GM15510 (cell line): ENCODE data around the gene CFAP74.

Source experiments
- POLR2A ChIP-seq: IDR thresholded peaks from 3 replicates; pipeline ENCODE4 v1.6.1; 2011; ENCODE audit warnings: borderline replicate concordance; ENCODE audit not compliant: insufficient read length; ENCODE audit errors: extremely low read depth

CFAP74 gene

DNA sequence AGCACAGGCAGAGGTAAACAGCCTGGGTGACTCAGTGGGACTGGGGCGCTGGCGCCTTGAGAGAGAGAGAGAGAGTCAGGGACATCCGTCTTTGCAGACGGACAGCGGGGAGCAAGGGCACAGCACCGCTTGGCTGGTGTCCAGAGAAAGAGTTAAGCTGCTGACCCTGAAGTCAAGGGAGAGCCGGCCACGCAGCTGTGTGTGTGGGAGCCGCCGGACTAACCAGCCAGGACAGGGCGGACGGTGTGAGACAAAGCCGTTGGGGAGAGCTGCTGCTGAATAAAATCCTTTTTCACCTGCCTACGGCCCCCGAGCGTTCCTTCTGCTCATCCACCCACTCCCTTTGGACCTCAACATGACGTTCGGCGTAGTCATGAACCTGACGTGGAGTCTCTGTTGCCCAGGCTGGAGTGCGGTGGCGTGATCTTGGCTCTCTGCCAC is 14.5 kb downstream of the CFAP74 start:
- TF ChIP-seq POLR2A: no peak

DNA sequence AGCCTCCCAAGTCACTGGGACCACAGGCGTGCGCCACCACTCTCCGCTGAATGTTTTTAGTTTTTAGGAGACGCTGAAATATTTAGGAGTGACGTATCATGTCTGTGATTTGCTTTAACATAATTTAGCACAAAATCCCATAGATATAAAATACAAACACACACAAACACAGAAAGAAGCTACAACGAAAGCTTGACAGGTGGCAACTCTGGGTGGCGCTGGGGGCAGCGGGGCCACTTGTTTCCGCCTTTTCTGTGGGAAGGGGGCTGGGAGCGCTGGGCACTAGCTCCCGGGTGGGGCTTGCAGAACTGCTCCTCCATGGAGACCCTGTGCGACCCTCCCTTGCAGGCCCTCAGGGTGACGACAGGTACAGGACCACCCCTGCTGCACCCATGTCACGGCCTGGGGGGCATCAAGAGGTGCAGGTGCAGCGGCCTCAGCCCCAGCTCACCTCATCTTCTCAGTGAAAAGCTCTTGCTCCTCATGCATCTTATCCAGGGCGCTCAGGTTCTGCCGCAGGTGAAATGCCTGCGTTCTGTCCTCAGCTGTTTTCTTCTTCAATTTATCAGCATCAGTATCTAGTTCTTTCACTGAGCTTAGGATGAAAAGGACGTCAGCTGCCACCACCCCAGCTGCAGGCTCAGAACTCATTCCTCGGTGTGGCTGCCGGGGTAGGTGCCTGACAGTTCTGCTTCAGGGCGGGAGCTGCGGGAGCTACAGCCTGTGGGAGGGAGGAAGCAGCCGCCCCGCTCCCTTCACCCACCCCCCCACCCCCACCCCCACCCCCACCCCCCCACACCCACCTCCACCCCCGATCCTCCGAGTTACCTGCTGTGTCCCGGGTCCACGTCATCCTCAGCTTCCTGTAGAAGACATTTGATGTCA is 15.3 kb downstream of the CFAP74 start:
- no peak for TF ChIP-seq POLR2A

DNA sequence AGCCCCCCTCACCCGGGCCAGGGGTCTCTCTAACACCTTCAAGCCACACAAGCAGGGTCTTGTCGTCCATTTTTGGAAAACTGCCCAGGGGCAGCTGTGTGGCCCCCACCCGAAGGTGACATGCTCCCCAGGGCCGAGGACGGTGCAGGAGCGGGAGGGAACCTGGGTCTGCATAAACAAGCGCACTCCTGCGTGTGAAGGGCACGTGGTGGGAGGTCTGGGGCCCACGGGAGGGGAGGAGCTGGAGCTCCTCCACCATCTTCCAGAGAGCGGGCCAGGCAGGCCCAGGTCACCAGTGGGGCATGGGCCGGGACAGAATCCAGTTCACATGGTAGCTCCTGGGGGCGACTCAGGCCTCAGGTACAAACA is 16.5 kb downstream of the CFAP74 start:
- TF ChIP-seq POLR2A: no peak

DNA sequence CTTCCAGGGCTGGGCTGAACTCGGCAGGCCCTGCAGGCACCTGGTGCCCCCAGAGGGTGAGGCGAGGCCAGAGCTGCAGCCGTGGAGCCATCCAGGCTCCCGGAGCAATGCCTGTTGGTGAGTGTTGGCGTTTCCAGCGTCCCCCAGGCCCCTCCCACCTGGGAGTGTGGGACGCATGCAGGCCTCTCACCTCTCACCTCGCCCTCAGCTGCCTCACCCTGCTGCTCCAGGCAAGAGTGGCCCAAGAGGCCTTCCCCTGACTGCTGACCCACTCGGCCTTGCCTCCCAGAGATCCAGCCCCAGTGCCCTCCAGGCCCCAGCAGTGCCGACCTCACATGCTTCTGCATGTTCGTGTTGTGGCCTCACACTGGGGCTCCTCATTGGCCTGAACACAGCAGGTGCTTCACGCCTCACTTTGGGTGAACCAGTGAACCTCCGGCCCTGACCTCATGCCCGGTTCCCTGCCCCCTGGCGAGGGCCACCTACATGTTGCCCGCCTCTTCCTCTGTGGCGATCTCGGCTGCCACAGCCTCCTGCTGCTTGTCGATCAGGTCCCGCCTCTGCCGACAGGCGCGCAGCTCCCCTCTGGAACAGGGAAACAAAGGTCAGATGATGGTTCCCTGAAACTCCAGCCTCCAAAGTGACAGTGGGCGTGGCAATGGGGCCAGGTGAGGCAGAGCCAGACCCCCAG is 17.0 kb downstream of the CFAP74 start:
- TF ChIP-seq POLR2A: no peak

DNA sequence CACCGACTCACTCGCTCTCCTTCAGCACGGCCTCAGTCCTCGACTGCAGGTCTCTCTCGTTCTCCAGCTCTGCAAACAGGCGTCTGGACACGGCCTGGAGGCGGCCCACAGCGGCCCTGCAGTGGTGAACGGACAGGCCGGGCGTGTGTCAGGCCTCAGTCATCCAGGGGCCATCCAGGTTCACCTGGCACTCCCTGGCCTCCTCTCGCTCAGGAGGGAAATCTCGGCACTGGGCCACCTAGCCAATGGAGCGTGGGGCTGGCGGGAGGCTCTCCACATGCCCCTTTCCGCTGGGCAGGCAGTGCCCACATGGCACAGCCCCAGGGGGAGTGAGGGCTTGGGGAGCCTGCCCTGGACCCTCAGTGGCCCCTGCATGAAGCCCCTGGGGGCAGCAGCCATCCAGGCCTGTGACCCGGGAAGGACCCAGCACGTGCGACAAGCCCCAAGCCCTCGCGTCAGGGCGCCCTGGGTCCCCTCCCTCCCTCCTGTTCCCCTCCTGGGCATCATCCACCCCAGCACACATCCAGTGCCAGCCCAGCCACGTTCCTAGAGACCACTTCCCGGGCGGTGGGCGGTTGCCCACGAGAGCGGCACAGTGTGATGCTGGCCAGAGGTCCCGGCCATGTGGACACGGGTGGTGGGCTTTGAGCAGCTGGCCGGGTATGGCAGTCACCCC is 18.1 kb downstream of the CFAP74 start:
- no peak for TF ChIP-seq POLR2A

DNA sequence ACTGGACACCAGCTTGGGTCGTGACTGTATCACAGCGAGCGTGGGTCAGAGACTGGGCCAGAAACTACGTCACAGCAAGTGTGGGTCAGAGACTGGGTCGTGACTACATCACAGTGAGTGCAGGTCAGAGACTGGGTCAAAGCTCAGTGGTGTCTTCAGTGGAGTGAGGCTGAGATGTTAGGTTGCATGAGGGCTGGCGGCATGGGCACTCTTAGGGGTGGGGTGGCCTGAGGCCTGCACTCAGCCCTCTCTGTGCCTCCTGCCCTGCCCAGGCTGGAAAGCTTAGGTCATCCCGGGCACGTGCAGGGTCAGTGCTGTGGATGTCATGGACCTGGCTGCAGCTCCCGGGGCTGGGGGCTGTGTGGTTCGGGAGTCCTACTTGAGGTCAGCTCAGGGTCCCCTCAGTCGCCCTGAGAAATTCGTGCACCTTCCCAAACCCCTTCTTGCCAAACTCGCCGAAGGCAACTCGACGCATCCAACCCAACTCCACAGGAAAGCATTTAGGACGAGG is 19.0 kb downstream of the CFAP74 start:
- no peak for TF ChIP-seq POLR2A

DNA sequence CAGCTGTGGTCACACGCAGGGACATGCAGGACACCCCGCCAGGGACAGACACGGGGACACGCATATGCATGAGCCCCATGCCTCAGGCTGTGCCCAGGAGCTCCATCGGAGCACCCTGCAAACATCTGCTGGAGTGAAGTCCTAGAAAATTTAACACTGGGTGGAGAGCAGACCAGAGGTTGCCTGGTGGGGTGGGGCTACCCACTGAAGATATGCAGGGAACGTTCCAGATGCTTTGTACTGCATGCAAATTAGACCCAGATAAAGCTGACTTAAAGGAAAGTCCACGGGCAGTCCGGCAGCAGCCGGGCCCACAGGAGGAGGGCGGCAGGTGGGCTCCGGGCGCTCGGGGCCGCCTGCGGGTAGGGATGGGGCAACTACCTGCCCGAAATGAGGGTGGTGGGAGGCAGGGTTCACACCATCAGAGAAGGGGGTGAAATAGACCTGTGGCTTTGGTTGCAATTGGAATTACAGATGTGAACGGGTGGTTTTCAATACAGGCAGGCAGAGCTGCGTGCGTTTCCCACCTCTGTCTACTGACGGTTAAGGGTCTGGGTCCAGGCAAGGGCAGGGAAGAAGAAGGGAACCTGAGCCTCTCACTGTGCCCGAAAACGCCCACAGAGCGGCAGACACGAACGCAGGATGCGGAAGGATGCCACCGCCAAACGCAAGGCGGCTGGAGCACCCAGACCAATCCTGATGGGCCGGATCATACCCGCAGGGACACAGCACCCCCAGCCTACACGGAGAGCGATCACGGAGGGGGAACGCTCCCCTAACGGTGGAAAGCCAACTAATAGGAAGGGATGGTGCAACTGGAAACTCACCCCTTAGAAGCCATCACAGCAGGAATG is 21.0 kb downstream of the CFAP74 start:
- TF ChIP-seq POLR2A: no peak

DNA sequence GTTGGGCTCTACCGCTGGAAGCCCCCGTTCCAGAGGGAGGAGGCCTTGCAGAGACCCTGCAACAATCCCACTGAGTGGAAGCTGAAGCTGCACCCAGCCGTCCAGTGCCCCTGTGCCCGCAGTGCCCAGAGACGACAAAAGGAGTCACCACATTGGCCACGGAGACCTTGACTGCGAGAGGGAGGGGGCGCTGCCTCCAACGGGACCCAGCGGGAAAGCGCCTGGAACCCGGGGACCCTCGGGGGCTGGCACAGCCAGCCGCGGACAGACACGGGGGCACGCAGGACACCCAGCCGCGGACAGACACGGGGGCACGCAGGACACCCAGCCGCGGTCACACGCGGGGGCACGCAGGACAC is 22.5 kb downstream of the CFAP74 start:
- no peak for TF ChIP-seq POLR2A

DNA sequence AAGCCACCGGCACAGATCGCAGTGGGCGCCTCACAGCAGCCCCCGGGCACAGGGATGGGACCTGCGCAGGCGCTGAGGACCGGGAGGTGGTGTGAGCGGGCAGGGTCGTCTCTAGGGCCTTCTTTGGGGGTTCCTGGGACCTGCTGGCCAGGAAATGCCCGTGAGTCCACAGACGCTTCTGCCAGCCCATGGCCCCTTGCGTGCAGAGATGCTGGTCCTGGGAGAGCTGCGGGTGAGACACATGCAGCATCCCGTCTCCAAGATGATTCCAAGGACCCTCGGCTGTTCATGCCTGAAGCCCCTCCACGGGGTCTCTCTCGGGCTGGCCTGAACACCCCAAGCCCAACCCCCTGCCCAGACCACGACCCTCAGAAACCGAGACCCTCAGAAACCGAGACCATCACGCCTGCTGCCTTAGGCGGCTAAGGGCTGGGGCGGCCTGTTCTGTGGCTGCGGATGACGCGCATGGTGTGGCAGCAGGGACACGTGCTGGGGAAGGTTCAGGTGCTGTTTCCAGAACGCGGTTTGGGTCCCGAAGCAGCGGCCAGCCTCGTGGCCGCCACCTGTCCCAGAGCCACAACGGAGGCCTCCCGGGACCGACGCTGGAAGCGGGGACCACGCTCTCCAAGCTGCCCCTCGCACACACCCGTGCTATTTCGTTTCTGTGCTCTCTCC is 23.0 kb downstream of the CFAP74 start:
- no peak for TF ChIP-seq POLR2A

DNA sequence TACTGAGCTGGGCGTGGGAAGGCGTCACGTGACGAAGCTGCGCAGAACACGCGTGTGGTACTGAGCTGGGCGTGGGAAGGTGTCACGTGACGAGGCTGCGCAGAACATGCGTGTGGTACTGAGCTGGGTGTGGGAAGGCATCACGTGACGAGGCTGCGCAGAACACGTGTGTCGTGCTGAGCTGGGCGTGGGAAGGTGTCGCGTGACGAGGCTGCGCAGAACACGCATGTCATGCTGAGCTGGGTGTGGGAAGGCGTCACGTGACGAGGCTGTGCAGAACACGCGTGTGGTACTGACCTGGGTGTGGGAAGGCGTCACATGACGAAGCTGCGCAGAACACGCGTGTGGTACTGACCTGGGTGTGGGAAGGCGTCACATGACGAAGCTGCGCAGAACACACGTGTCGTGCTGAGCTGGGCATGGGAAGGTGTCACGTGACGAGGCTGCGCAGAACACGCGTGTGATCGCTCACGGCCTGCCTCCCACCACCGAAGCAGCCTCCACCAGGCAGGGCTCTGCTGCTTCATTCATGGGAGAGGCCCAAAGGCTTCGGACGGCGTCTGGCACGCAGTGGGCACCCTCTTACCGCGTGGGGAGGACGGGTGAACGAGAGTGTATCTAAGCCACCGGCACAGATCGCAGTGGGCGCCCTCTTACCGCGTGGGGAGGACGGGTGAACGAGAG is 24.0 kb downstream of the CFAP74 start:
- TF ChIP-seq POLR2A: no peak

DNA sequence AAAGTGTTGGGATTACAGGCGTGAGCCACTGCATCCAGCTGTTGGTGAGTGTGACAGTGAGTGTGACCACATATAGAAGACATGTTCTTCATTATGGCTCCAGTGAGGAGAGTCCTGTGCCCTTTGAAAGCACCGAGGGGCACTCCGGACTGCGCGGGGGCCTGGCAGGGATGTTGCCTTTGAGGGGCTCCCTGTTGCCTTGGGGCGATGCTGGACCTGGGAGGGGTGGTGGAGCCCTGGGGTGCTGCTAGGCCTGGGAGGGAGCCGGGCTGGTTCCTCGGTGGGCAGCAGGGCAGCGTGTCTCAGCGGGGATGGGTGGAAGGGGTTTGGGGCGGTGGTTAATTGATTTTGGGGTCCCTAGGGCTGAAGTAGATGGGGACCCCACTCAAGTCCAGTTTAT is 25.5 kb downstream of the CFAP74 start:
- no peak for TF ChIP-seq POLR2A

DNA sequence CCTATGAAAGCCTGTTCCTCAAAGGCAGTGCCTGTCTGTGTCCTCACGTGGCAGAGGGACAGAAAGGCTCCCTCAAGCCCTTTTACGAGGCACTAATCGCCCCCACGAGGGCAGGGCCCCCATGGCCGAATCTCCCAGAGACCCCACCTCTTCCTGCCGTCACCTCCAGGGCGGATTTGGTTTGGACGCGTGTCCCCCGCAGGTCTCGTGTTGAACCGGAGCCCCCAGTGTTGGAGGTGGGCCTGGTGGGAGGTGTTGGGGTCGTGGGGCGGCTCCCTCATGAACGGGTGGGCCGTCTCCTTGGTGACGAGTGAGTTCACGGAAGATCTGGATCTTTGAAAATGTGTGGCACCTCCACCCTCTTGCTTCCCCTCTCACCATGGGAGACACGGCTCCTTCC is 27.6 kb downstream of the CFAP74 start:
- no peak for TF ChIP-seq POLR2A

DNA sequence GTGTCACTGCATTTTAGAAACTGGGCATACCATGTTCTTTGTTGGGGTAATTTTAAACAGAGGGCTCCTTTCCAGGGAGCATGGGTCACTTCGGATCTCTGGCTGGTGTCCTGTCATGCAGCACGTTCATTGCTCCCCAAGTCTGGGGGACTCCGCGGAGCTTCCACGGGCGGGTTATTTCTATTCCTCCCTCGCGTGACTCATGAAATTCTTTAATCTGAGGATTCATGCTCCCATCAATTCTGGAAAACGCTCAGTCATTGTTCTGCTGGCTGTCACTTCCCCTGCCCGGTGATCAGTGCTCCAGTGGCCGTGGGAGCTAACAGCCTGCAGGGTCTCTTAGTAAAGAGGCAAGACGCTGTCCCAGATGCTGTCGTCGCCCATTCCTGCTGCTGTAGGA is 28.1 kb downstream of the CFAP74 start:
- TF ChIP-seq POLR2A: no peak
